HG02840 (cell line): ENCODE measurements around the gene MYO5A.

ENCODE experiments used
- ATAC-seq: cut with Tn5 transposase; IDR thresholded peaks from one replicate; pipeline ENCODE4 v1.9.1; 2021; ENCODE audit warnings: mild to moderate bottlenecking, moderate library complexity, moderate number of reproducible peaks; ENCODE audit not compliant: unreplicated experiment, low FRiP score

Gene MYO5A

GRCh38 chr15:52379395-52380106 is 149.1 kb downstream of the MYO5A start:
- ATAC-seq = peak; percentile 77

DNA sequence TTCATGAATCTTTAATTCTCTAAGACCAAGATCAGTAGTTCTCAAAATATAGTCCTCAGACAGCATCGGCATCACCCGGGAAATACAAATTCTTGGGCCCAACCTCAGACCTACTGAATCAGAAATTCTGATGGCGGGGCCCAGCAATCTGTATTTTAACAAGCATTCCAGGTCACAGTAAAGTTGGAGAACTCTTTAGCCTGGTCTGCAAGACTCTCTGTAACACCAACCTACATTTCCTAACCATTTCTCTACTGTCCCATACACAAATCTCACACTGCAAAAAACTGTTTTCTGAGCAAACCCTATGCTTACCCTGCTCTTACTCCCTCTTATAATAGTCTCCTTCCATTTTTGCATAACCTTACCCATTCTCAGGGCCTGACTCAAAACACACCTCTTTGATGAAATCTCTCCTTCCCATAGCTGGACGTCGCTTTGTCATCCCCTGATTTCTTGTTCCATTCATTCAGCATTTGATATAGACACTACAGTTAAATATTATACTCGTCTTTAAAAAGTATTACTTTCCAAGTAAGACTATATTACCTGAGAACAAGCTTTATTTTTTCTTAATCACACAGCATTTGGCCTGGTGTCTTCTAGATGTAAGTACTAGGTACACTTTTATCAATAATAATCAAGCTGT is 149.8 kb downstream of the MYO5A start:
- peak; percentile 49 for ATAC-seq

DNA sequence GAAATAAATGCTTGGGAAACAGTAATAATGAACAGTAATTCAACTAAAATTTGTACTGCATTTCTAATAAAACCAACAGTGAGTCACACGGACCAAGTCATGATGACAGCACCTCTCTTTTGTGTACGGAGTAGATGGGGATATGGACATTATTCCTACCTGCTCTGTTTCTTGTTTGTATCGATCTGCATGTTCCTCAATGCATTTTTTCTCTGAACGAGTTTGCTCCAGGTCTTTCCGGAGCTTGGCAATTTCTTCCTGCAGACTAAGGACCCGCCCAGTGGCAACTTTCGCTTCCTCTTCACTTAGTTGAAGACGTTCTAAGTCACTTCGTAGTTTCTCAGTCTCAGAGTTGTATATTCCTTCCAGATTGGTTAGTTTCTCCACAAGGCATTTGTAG is 158.7 kb downstream of the MYO5A start:
- no peak for ATAC-seq

GRCh38 chr15:52369455-52369854 is 159.2 kb downstream of the MYO5A start:
- no peak for ATAC-seq

- no peak for ATAC-seq
These were observed 159.7 kb downstream of the MYO5A start for GRCh38 chr15:52369030-52369429.

- no peak for ATAC-seq
These were observed 160.3 kb downstream of the MYO5A start for GRCh38 chr15:52368402-52368801.

DNA sequence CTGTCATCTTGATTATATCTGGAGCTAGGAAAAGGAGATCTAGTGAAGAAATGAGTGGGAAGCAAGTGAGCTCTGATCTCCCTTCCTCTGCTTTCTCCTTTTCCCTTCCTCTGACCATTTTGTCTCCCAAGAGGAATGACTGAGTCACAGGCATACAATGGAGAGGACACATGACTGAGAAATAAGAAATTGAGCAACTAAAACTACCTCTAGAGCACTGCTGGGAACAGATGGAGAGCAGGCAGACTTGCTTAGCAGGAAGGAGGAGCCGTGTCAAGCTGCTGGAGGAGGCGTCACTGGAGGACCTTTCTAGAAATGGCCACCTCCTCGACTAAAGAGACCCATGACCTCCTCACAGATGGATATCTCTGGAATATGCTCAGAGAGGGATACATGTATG is 166.2 kb downstream of the MYO5A start:
- ATAC-seq = no peak

- ATAC-seq = no peak
These were observed 166.6 kb downstream of the MYO5A start for GRCh38 chr15:52361975-52362494.

- ATAC-seq = no peak
These were observed 167.2 kb downstream of the MYO5A start for GRCh38 chr15:52361494-52361893.

DNA sequence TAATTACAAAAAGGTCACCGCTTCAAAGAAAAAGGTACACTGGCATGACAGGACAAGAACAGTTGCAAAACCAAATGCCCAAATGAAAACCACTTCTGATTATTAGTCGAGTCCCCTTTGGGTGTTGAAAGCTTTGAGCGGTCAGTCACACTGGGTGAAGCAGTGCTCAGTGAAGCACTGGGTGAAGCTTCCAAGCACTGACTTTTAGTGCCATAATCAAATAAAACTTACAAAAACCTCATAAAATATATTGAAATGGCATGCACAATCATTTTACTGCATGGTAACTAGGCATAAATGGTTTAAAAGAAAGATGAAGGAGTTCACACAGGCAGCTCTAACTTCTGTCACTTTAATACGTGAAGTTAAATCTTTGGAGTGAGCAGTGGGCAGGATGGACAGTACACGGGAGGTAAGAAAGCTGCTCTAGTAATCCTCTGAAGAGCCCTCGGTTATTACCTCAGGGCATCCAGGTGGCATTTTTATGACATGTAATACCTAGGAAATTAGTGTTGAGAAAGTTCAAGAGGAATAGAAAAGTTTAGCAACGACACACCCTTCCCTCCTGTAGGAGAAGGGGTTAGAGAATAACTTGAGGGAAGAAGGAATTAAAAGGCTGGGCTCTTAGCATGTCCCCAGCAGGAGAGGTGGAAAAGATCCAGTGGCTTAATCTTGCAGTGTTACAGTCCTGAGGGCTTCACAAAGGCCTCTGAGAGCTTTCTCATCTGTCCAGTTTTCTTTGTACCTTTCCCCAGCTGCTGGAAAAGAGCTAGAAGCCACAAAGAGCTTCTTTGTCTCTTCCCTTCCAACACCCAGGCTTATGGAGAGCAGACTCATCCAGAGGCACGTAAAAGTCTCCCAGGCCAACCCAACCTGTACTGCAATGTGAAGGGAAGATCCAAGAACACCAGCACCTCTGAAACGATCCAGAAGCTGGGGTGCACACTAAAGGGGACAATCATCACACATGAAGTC is 168.2 kb downstream of the MYO5A start:
- no peak for ATAC-seq

- ATAC-seq = no peak
These were observed 169.0 kb downstream of the MYO5A start for GRCh38 chr15:52359722-52360121.

DNA sequence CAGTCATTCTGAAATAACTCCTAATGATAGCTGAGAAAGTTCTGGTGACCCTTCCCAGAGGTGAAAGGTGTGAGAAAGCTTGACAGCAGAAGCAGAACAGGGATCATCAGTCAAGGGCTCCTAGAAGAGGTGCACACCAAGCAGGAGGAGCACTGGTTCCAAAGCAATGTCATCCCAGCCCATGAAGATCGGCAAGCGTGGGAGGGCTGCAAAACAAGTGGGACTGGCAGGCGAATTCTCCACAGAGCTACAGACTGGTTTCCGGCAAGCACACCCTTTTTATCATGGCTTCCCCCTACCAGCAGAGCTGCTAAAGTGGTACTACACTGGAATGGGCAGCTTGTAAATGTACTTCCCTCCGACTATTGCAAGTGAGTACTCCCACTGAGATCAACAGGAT is 170.7 kb downstream of the MYO5A start:
- ATAC-seq = no peak

GRCh38 chr15:52352086-52352485 is 176.6 kb downstream of the MYO5A start:
- no peak for ATAC-seq

DNA sequence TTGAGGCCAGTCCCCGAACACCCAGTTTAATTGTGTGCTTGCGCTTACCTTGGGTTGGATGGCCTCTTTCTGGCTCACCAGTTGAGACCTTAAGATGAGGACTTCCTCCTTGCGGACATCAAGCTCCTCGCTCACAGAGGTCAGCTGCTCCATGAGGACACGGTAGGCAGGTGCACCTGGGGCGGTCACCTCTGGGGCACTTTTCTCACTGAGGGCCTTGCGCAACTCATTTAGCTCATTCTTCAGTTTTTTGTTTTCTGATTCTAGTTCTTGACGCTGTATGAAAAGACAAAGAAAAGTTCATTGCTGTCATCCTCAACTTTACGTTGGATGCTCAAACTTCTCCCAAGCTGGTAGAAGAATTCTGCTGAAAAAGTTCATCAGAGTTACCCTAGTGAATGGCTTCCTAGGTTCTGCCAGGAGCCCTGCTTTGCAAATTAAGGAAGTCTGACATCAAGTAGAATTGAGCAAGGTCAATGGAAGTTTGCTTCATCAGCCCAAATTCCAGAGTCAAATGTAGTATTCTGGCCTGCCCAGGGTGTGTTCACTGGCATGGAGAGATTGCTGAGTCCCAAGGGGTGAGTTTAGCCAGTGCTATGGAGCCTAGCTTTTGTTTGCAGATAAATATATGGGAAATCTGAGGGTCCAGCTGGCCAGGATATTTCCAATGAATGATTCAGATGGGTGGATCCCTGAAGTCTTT is 177.3 kb downstream of the MYO5A start:
- ATAC-seq = no peak

DNA sequence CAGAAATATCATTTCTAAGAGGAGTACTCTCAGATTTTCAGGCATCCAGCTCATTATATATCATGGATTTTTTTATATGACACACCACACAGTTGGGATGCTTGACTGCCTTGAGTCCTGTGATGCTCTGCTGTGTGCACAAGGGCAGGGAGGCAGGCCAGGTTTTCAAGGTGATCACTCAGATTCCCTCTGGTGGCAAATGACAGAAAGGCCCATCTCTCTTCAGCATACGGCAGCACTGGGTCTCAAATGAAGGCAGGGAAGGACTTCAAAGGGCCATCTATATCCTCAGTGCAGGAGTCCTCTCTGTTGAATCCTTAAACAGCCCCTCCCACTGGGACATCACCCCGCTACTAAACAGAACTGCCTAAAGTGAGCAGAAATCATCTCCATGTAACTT is 178.3 kb downstream of the MYO5A start:
- no peak for ATAC-seq

DNA sequence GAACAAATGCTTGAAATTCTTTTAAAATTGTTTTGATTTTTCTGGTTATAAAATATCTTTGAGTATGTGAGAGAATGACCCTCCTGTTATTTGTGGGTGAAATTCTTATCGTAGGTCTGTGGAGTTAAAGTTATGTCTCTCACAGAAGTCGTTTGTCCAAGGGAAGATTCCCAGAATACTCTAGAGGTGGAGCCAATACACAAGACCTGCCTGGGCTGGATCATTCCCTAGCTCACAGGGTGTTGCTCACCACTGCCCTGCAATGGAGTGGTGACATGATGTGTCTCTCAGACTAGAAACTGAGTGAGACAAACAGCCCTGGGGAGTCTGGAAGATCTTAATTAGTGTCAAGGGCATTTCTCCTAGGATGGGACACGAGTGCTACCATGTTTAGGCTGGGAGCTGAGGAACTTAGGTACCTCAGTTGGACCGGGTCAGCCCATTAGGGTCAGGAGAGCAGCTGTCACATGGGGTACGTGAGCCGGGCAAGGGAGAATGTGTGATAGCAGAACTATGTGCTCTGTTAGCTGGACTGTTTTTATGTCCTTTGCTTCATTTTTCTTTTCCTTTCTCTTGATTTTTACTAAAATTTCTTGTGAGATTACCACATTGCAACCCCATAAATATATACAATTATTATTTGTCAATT is 179.5 kb downstream of the MYO5A start:
- no peak for ATAC-seq

DNA sequence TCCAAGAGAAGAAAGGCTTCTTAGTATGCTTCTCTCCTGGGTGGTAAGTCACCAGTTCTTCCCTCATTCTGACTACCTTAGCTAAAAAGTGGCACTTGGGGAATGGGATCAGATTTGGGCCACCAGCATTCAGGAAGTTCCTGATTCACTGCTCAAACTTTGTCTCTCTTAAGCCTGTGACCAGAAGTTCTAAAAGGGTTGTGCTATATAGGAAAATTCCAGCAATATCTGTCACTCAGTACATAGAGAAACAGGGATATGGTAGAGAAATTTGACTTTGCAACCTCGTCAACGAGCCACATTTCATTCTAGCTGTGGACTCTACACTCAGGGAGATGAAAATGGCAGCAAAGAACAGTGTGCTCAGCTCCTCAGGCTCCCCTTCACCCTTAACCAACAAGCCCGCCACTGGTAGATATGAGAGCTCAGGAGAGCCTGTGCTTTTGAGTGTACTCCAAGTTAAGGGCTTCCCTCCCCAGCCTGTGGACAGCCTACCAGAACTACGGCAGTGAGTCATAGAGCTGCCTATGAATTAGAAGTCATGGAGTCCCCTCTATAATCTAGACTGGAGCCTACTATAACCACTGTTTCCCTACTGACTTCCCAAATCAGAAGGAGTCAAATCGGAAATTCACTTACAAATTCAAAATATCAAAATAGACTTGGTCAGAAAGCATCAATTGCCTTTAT is 180.5 kb downstream of the MYO5A start:
- no peak for ATAC-seq

DNA sequence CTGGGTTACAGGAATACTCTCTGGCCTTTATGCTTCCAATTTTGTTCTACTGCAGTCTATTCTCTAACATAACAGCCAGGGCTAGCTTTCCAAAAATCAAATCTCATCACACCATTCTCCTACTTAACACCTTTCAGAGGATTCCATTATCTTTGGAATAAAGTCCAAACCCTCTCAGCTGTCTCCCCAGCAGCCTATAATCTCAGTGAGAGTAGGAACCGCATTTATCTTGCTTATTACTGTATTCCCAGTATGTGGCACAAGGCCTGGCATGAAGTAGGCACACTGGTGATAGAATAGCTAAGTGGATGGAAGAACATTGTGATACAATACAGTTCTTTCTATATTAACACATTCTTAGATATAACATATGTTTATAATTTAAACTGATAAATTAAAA is 184.1 kb downstream of the MYO5A start:
- ATAC-seq = no peak

DNA sequence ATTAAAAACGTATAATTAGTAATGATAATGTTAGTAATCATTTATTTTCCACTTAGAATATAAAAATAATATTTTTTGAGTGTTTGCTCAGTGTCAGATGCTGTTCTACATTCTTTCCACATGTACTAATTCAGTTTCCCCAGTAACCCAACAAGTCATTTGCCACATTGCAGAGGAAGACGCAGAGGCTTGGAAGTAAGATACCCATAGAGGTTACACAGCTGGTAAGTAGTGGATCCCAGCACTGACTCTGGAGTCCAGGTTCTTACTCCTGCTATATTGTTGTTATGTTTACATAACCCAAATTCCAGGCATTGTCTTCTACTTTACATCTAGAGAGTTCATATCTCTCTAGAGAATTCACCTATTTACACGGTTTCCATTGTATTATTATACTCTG is 184.8 kb downstream of the MYO5A start:
- ATAC-seq = no peak
